ENCODE measurements around the gene OR2T6.
"Not testable (repeated sequence)": the region's sequence is repeated elsewhere in the genome, so short reads cannot be mapped to it uniquely, and the experiment has no call there.

Gene OR2T6

GRCh38 chr1:248375446-248375845 lies at the start of gene OR2T6:
Gene OR2T6, plus strand, starts transcription at chr1:248375746. Its CDS starts 11,863 bp downstream, at chr1:248387609.
- DNase-seq: no peak

- DNase-seq: no peak
Measured at GRCh38 chr1:248343451-248343850, 32.1 kb upstream of the OR2T6 start.

GRCh38 chr1:248348475-248348874 lies 27.1 kb upstream of the OR2T6 start, which contains the start of gene OR14C36:
Gene OR14C36, plus strand, starts transcription at chr1:248348775. Its CDS starts 0 bp downstream, at chr1:248348775.
- no peak for DNase-seq

GRCh38 chr1:248359415-248359814 lies 16.1 kb upstream of the OR2T6 start:
- no peak for DNase-seq

- DNase-seq: no peak
Measured at GRCh38 chr1:248361121-248361715, 14.3 kb upstream of the OR2T6 start, which contains the start of gene OR2T4. Gene OR2T4, plus strand, starts transcription at chr1:248361665. Its CDS starts 0 bp downstream, at chr1:248361665.

GRCh38 chr1:248366609-248367008 lies 8.9 kb upstream of the OR2T6 start:
- no peak for DNase-seq

GRCh38 chr1:248372394-248372793 lies 3.2 kb upstream of the OR2T6 start:
- no peak for DNase-seq

- no peak for DNase-seq
Measured at GRCh38 chr1:248373761-248374160, 1.8 kb upstream of the OR2T6 start.

GRCh38 chr1:248376916-248377315 lies 1.4 kb downstream of the OR2T6 start:
- no peak for DNase-seq

GRCh38 chr1:248380854-248381253 lies 5.3 kb downstream of the OR2T6 start:
- no peak for DNase-seq

GRCh38 chr1:248388426-248388825 lies 12.9 kb downstream of the OR2T6 start:
- no peak for DNase-seq

GRCh38 chr1:248393050-248393449 lies 17.5 kb downstream of the OR2T6 start:
- no peak for DNase-seq

- no peak for DNase-seq
Measured at GRCh38 chr1:248402748-248403147, 27.2 kb downstream of the OR2T6 start, which contains the start of gene OR2T1. Gene OR2T1, plus strand, starts transcription at chr1:248403048. Its CDS starts 3,100 bp downstream, at chr1:248406148.

- DNase-seq: peak; percentile 47 to 61 (median 52)
Measured at GRCh38 chr1:248404024-248404423, 28.5 kb downstream of the OR2T6 start.

- DNase-seq: no peak
Measured at GRCh38 chr1:248406721-248407692, 31.5 kb downstream of the OR2T6 start.

GRCh38 chr1:248416226-248416625 lies 40.7 kb downstream of the OR2T6 start:
- DNase-seq: no peak

GRCh38 chr1:248417854-248418253 lies 42.3 kb downstream of the OR2T6 start:
- no peak for DNase-seq

- no peak for DNase-seq
Measured at GRCh38 chr1:248421384-248421783, 45.8 kb downstream of the OR2T6 start.

- DNase-seq: not testable (repeated sequence)
Measured at GRCh38 chr1:248427526-248428191, 52.1 kb downstream of the OR2T6 start.

GRCh38 chr1:248428192-248428533 lies 52.6 kb downstream of the OR2T6 start:
- DNase-seq: not testable (repeated sequence)

- DNase-seq: not testable (repeated sequence)
Measured at GRCh38 chr1:248431683-248432082, 56.1 kb downstream of the OR2T6 start.

- not testable (repeated sequence) for DNase-seq
Measured at GRCh38 chr1:248432201-248432600, 56.7 kb downstream of the OR2T6 start.

- DNase-seq: not testable (repeated sequence)
Measured at GRCh38 chr1:248433811-248434415, 58.4 kb downstream of the OR2T6 start.
